ENCODE results near the gene RANBP3L.

DNA sequence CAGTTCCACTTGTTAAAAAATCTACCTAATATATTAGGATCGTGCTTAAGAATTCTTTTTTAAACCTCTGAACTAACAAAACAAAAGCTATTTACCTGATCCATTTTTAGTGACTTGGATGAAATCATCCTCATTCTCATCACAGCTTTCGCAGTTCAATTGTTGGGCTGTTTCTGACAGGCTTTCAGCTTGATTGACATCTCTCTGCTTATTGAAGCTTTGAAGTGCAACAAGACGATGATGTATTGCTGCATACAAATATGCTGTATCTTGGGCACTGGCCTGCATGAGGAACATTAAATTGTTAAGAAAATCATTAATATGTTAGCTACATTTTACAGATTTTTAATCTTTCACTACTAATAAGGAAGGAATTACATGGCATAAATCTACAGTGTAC lies 50.5 kb downstream of the RANBP3L start:
- TF ChIP-seq POLR2A (IDR thresholded peaks at IDR 0.05; ENCODE audit: low read length) (no peak), RCOR1 (IDR thresholded peaks at IDR 0.05; ENCODE audit: low read depth, low read length) (no peak), BHLHE40 (IDR thresholded peaks at IDR 0.05; ENCODE audit: low read depth, low read length) (no peak), RFX5 (IDR thresholded peaks at IDR 0.05) (no peak), JUNB (IDR thresholded peaks at IDR 0.05) (no peak), EHF (CRISPR knock-in tag; IDR thresholded peaks at IDR 0.05) (no peak)
- TF ChIP-seq, protein P1, sequence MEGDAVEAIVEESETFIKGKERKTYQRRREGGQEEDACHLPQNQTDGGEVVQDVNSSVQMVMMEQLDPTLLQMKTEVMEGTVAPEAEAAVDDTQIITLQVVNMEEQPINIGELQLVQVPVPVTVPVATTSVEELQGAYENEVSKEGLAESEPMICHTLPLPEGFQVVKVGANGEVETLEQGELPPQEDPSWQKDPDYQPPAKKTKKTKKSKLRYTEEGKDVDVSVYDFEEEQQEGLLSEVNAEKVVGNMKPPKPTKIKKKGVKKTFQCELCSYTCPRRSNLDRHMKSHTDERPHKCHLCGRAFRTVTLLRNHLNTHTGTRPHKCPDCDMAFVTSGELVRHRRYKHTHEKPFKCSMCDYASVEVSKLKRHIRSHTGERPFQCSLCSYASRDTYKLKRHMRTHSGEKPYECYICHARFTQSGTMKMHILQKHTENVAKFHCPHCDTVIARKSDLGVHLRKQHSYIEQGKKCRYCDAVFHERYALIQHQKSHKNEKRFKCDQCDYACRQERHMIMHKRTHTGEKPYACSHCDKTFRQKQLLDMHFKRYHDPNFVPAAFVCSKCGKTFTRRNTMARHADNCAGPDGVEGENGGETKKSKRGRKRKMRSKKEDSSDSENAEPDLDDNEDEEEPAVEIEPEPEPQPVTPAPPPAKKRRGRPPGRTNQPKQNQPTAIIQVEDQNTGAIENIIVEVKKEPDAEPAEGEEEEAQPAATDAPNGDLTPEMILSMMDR (IDR thresholded peaks at IDR 0.05): no peak
- TF ChIP-seq, protein P2, sequence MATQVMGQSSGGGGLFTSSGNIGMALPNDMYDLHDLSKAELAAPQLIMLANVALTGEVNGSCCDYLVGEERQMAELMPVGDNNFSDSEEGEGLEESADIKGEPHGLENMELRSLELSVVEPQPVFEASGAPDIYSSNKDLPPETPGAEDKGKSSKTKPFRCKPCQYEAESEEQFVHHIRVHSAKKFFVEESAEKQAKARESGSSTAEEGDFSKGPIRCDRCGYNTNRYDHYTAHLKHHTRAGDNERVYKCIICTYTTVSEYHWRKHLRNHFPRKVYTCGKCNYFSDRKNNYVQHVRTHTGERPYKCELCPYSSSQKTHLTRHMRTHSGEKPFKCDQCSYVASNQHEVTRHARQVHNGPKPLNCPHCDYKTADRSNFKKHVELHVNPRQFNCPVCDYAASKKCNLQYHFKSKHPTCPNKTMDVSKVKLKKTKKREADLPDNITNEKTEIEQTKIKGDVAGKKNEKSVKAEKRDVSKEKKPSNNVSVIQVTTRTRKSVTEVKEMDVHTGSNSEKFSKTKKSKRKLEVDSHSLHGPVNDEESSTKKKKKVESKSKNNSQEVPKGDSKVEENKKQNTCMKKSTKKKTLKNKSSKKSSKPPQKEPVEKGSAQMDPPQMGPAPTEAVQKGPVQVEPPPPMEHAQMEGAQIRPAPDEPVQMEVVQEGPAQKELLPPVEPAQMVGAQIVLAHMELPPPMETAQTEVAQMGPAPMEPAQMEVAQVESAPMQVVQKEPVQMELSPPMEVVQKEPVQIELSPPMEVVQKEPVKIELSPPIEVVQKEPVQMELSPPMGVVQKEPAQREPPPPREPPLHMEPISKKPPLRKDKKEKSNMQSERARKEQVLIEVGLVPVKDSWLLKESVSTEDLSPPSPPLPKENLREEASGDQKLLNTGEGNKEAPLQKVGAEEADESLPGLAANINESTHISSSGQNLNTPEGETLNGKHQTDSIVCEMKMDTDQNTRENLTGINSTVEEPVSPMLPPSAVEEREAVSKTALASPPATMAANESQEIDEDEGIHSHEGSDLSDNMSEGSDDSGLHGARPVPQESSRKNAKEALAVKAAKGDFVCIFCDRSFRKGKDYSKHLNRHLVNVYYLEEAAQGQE (IDR thresholded peaks at IDR 0.05): no peak
- TF ChIP-seq, protein P3, sequence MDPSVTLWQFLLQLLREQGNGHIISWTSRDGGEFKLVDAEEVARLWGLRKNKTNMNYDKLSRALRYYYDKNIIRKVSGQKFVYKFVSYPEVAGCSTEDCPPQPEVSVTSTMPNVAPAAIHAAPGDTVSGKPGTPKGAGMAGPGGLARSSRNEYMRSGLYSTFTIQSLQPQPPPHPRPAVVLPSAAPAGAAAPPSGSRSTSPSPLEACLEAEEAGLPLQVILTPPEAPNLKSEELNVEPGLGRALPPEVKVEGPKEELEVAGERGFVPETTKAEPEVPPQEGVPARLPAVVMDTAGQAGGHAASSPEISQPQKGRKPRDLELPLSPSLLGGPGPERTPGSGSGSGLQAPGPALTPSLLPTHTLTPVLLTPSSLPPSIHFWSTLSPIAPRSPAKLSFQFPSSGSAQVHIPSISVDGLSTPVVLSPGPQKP (IDR thresholded peaks at IDR 0.05; ENCODE audit: low read depth, low read length): no peak
- TF ChIP-seq, protein P4, sequence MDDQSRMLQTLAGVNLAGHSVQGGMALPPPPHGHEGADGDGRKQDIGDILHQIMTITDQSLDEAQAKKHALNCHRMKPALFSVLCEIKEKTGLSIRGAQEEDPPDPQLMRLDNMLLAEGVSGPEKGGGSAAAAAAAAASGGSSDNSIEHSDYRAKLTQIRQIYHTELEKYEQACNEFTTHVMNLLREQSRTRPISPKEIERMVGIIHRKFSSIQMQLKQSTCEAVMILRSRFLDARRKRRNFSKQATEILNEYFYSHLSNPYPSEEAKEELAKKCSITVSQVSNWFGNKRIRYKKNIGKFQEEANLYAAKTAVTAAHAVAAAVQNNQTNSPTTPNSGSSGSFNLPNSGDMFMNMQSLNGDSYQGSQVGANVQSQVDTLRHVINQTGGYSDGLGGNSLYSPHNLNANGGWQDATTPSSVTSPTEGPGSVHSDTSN (IDR thresholded peaks at IDR 0.05): no peak
- TF ChIP-seq, protein P5, sequence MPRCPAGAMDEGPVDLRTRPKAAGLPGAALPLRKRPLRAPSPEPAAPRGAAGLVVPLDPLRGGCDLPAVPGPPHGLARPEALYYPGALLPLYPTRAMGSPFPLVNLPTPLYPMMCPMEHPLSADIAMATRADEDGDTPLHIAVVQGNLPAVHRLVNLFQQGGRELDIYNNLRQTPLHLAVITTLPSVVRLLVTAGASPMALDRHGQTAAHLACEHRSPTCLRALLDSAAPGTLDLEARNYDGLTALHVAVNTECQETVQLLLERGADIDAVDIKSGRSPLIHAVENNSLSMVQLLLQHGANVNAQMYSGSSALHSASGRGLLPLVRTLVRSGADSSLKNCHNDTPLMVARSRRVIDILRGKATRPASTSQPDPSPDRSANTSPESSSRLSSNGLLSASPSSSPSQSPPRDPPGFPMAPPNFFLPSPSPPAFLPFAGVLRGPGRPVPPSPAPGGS (IDR thresholded peaks at IDR 0.05): no peak
- TF ChIP-seq, protein P6, sequence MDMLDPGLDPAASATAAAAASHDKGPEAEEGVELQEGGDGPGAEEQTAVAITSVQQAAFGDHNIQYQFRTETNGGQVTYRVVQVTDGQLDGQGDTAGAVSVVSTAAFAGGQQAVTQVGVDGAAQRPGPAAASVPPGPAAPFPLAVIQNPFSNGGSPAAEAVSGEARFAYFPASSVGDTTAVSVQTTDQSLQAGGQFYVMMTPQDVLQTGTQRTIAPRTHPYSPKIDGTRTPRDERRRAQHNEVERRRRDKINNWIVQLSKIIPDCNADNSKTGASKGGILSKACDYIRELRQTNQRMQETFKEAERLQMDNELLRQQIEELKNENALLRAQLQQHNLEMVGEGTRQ (IDR thresholded peaks at IDR 0.05): no peak

Measured in A549 (cell line).